Fibroblast of skin of scalp (primary cell): ENCODE data around the gene ITGAL. TPM values are rescaled to one million over a fixed set of nuclear protein-coding genes. Genes with fewer than 3 reads are reported as not detected.
"Not testable (repeated sequence)": the region's sequence is repeated elsewhere in the genome, so short reads cannot be mapped to it uniquely, and the experiment has no call there.

Experiments
- DNase-seq: peaks from one replicate; pipeline ENCODE4 v3.0.0-alpha.2; 2013
- polyA plus RNA-seq, 2 experiments: library from polyadenylated mRNA; unstranded; fragments of 120-200 nt; gene quantifications; one replicate each; pipeline ENCODE4 v1.2.1, GENCODE V29; 2013; ENCODE audit not compliant: insufficient read length in 2 of 2

The ITGAL gene
- 0.26 TPM for polyA plus RNA-seq (2013, experiment 1 of 2; ENCODE audit: insufficient read length)
- polyA plus RNA-seq (2013, experiment 2 of 2; ENCODE audit: insufficient read length): 0.16 TPM

DNA sequence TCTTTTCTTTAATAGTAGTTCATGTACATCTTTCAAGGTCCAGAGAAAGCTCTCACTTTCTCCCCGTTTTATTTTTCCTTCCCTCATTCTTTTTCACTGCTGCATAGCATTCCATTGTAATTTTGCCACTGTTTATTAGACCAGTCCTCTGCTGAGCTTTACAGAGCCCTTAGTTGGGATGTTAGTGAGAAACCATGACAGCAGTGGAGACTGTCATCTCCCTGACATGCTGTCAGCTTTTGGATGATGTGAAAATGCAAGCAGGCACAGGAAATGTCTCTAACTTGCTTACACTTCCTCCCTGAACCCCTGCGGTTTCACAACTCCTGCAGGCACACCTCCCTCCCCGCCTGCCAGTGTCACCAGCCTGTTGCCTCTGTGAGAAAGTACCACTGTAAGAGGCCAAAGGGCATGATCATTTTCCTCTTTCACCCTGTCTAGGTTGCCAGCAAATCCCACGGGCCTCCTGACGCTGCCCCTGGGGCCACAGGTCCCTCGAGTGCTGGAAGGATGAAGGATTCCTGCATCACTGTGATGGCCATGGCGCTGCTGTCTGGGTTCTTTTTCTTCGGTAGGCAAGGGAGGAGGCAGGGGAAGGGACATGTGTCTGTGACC is at the start of gene ITGAL:
TSS of gene ITGAL (plus strand) at position 415 of the 615 bp plus-strand sequence. CDS start at position 511, 96 bp downstream.
- no peak for DNase-seq

GRCh38 chr16:30428055-30428454 is 44.5 kb upstream of the ITGAL start:
- no peak for DNase-seq

DNA sequence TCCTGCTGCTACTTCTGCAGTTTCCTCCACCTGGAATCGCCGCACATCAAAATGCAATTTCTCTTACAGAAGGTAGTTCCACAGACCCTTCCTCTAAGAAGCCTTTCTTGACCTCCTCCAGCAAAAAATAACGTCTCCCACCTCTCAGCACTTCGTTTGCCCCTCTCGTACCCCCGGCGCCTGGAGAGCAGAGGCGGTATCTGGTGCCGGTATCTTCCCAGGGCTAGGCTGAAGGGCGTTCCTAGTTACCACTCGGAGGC is 43.2 kb upstream of the ITGAL start:
- DNase-seq: no peak

- DNase-seq: peak; percentile 98
These were observed 42.7 kb upstream of the ITGAL start, which contains the start of gene DCTPP1 for GRCh38 chr16:30429678-30430427. Gene DCTPP1, minus strand, starts transcription at chr16:30430030. Its CDS starts 50 bp downstream, at chr16:30429980.

DNA sequence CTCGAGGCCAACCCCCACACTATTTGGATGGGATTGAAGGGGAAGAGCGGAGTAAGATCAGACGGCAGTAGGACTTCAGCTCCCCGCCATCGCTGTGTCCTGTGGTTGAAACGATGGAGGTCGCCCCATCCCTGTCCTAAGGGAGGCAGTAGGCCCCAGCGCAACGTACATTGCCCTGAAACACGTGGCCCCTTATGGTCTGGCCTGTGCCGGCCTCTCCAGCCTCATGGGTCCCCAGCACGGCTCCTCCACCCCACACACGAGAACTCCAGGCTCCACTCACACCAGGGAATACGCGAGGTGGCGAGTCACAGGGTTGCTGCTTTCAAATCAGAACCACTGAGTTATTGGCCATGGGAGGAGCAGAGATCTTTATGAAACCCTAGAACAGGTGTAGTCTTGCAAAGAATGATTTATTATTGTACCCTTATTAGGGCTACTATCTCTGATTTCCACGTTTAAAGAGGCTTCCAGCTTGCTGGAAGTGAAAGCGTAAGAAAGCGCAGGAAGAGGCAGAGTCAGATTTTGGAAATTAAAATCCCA is 42.0 kb upstream of the ITGAL start:
- no peak for DNase-seq

DNA sequence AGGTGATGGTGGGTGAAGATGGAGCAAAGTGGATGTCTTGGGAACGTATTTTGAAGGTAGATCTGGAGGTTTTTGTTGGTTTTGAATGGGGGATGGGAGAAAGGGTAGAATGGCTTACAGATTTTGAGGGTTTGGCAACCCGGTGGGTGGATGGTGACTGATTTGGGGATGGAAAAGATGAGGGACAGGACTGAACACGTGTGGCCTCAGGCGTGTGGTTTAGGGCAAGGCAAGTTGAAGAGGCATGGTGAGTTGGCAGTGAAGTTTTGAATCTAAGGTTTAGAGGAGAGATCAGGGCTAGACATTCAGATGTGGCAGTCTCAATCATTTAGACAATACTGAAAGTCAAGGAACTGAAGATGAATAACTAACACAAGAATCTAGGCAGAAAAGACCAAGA is 37.7 kb upstream of the ITGAL start:
- no peak for DNase-seq

- no peak for DNase-seq
These were observed 35.0 kb upstream of the ITGAL start for GRCh38 chr16:30437511-30438046.

DNA sequence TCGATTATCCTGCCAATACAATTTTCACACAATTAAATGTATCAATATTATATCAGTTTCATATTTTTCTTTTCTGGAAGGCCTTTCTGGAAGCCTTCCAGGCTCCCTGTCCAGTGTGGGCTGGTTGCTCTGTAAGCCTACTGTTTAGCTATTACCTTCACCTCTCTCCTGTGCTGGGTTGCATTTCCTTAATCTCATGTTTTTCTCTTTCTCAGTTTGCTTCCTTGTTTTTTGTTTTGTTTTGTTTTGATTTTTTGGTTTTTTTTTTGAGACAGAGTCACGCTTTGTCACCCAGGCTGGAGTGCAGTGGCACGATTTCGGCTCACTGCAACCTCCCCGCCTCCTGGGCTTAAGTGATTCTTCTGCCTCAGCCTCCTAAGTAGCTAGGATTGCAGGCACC is 33.7 kb upstream of the ITGAL start:
- no peak for DNase-seq

DNA sequence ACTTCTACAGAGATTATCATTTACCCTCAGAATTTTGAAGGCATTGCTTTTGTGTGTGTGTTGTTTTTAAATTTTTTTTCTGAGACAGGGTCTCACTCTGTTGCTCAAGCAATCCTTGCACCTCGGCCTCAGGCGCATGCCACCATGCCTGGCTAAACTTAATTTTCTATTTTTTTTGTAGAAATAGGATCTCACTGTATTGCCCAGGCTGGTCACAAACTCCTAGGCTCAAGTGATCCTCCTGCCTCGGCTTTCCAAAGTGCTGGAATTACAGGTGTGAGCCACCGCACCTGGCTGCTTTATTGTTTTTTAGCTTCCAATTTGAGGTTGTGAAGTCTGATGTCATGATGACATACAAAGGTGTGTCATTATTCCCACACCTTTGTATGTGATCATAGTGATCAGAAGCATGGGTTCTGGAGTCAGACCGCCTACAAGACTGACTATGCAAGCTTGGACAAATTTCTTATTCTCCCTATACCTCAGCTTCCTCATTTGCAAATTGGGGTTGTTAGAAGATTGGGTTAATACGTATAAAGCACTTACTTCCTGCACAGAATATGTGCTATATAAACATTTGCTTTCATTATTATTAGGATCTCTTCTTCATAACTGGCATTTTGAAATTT is 32.7 kb upstream of the ITGAL start:
- DNase-seq: no peak

- DNase-seq: no peak
These were observed 28.9 kb upstream of the ITGAL start for GRCh38 chr16:30443631-30444030.

- DNase-seq: no peak
These were observed 28.1 kb upstream of the ITGAL start for GRCh38 chr16:30444231-30445148.

GRCh38 chr16:30445149-30445407 is 27.5 kb upstream of the ITGAL start:
- no peak for DNase-seq

GRCh38 chr16:30445408-30446202 is 26.9 kb upstream of the ITGAL start, which contains the start of gene SEPHS2:
Gene SEPHS2, minus strand, starts transcription at chr16:30445874. Its CDS starts 147 bp downstream, at chr16:30445727.
- peak; percentile 98 for DNase-seq

GRCh38 chr16:30446203-30446595 is 26.3 kb upstream of the ITGAL start:
- no peak for DNase-seq

DNA sequence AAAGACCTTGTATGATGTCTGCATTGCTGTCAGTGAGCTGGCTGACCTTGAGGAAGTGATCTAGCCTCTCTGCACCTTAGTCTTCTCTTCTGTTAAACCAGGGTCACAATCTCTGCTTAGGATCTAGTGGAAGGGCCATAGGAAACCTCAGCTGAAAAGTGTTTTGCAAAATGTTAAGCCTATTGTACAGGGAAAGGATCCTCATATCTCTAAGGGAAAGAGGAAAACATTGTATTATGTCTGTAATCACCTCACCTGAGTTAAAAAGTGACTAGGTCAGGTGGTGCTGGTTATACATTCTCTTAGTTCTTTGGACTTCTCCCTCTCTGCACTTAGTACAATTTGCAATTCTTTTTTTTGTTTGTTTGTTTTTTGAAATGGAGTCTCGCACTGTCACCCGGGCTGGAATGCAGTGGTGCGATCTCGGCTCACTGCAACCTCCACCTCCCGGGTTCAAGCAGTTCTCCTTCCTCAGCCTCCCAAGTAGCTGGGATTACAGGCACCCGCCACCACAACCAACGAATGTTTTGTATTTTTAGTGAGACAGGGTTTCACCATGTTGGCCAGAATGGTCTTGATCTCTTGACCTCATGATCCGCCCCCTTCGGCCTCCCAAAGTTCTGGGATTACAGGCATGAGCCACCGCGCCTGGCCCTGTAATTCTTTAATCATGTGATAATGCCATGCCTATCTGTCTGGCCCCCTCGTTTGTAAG is 24.9 kb upstream of the ITGAL start:
- DNase-seq: no peak

DNA sequence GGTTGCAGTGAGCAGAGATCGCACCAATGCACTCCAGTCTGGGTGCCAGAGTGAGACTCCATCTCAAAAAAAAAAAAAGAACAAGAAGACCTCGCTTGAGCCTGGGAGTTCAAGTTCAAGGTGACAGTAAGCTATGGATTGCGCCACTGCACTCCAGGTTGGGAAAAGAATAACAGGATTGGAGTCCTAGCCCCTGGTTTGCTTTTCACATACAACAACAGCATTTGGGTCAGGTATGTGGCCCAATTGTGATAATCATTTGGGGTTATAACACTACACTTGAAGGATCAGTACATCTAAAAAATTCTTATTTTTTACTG is 23.5 kb upstream of the ITGAL start:
- DNase-seq: no peak

- not testable (repeated sequence) for DNase-seq
These were observed 19.6 kb upstream of the ITGAL start for GRCh38 chr16:30452709-30453580.

- DNase-seq: no peak
These were observed 16.2 kb upstream of the ITGAL start for GRCh38 chr16:30456302-30456701.

DNA sequence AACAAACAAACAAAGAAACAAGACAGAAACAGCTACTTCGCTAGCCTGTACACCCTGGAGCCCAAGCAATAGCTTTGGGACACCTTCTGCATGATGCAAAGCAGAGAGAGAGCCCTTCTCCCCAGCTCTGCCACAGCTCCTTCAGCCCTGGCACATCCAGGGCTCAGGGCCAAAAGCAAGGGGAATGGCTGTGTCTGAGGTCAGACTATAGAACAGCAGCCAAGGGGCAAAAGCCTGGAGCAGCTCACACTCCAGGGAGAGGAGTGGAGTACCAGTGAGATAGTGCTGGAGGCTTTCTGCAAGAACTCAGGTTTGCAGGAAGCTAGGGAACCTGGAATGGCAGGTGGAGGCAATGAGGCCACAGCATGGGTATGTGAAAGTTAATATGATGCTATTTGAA is 15.3 kb upstream of the ITGAL start:
- no peak for DNase-seq
